Central memory CD8-positive, alpha-beta T cell (primary cell): Measurements from ENCODE around the gene TSPAN9.

Experiments used
- ATAC-seq: fragments of 150-1000 bp; cut with Tn5 transposase; replicated peaks from 2 replicates; pipeline ENCODE4 v1.10.0; 2022; ENCODE audit warnings: mild to moderate bottlenecking, moderate FRiP score, moderate number of reproducible peaks; ENCODE audit not compliant: poor library complexity, severe bottlenecking; ENCODE audit errors: extremely low read depth
- DNase-seq, 2 donors: peaks; one replicate each; pipeline ENCODE4 v3.0.0; 2021; ENCODE audit warnings: low spot score in 2 of 2
- H3K27ac Mint-ChIP-seq: one replicate; pipeline ENCODE4 v1.8.0; 2022; ENCODE audit warnings: low read depth, mild to moderate bottlenecking, moderate library complexity, mixed read lengths
- H3K27me3 Mint-ChIP-seq: one replicate; pipeline ENCODE4 v1.8.0; 2022; ENCODE audit warnings: mixed read lengths
- H3K36me3 Mint-ChIP-seq: one replicate; pipeline ENCODE4 v1.8.0; 2022; ENCODE audit warnings: mild to moderate bottlenecking, moderate library complexity, mixed read lengths; ENCODE audit not compliant: insufficient read depth
- H3K4me1 Mint-ChIP-seq: one replicate; pipeline ENCODE4 v1.8.0; 2022; ENCODE audit warnings: mixed read lengths
- H3K4me3 Mint-ChIP-seq: one replicate; pipeline ENCODE4 v1.8.0; 2022; ENCODE audit warnings: mild to moderate bottlenecking, moderate library complexity, mixed read lengths
- H3K9me3 Mint-ChIP-seq: one replicate; pipeline ENCODE4 v1.8.0; 2022; ENCODE audit warnings: mixed read lengths

TSPAN9 gene

GRCh38 chr12:3117144-3117581 is 40.0 kb downstream of the TSPAN9 start:
- Mint-ChIP-seq H3K4me3 (no peak overlapping the region), H3K4me1 (peaks cover 7% of the 10 kb centered on the region), H3K27me3 (peaks cover 50% of the 10 kb centered on the region), H3K9me3 (no peaks in the 10 kb centered on the region), H3K36me3 (no peaks in the 10 kb centered on the region), H3K27ac (no peak overlapping the region)
- no peak for ATAC-seq
- no peak for DNase-seq

- no peak overlapping the region for H3K27ac Mint-ChIP-seq
- no peak for DNase-seq
- no peaks in the 10 kb centered on the region for H3K36me3 Mint-ChIP-seq
- no peak for ATAC-seq
- H3K4me1 Mint-ChIP-seq: peaks cover 7% of the 10 kb centered on the region
- H3K27me3 Mint-ChIP-seq: peaks cover 50% of the 10 kb centered on the region
- no peak overlapping the region for H3K4me3 Mint-ChIP-seq
- H3K9me3 Mint-ChIP-seq: no peaks in the 10 kb centered on the region
Observed at GRCh38 chr12:3117591-3118015, 40.4 kb downstream of the TSPAN9 start.

- Mint-ChIP-seq H3K9me3 (no peaks in the 10 kb centered on the region), H3K27me3 (peaks cover 39% of the 10 kb centered on the region), H3K4me1 (peaks cover 7% of the 10 kb centered on the region), H3K36me3 (no peaks in the 10 kb centered on the region), H3K27ac (no peak overlapping the region), H3K4me3 (no peak overlapping the region)
- DNase-seq (no peak), ATAC-seq (no peak)
Observed at GRCh38 chr12:3119192-3119755, 42.1 kb downstream of the TSPAN9 start.

- Mint-ChIP-seq H3K27me3 (peaks cover 32% of the 10 kb centered on the region), H3K4me1 (peaks cover 7% of the 10 kb centered on the region), H3K27ac (no peak overlapping the region), H3K9me3 (no peaks in the 10 kb centered on the region), H3K4me3 (no peak overlapping the region), H3K36me3 (no peaks in the 10 kb centered on the region)
- ATAC-seq: no peak
- no peak for DNase-seq
Observed at GRCh38 chr12:3119756-3120601, 42.8 kb downstream of the TSPAN9 start.

GRCh38 chr12:3120701-3121100 is 43.5 kb downstream of the TSPAN9 start:
- no peak overlapping the region for H3K27ac Mint-ChIP-seq
- H3K9me3 Mint-ChIP-seq: no peaks in the 10 kb centered on the region
- no peak overlapping the region for H3K4me3 Mint-ChIP-seq
- H3K27me3 Mint-ChIP-seq: peaks cover 27% of the 10 kb centered on the region
- DNase-seq (no peak), ATAC-seq (no peak)
- H3K4me1 Mint-ChIP-seq: peaks cover 7% of the 10 kb centered on the region
- H3K36me3 Mint-ChIP-seq: no peaks in the 10 kb centered on the region

- peaks cover 7% of the 10 kb centered on the region for H3K4me1 Mint-ChIP-seq
- H3K36me3 Mint-ChIP-seq: peaks cover 1% of the 10 kb centered on the region
- peaks cover 10% of the 10 kb centered on the region for H3K27me3 Mint-ChIP-seq
- ATAC-seq (no peak), DNase-seq (no peak)
- no peaks in the 10 kb centered on the region for H3K9me3 Mint-ChIP-seq
- no peak overlapping the region for H3K4me3 Mint-ChIP-seq
- H3K27ac Mint-ChIP-seq: no peak overlapping the region
Observed at GRCh38 chr12:3122841-3123678, 45.9 kb downstream of the TSPAN9 start.

- Mint-ChIP-seq H3K27me3 (peaks cover 12% of the 10 kb centered on the region), H3K4me1 (peaks cover 7% of the 10 kb centered on the region), H3K36me3 (peaks cover 1% of the 10 kb centered on the region), H3K27ac (no peak overlapping the region), H3K9me3 (no peaks in the 10 kb centered on the region), H3K4me3 (no peak overlapping the region)
- ATAC-seq: no peak
- no peak for DNase-seq
Observed at GRCh38 chr12:3123729-3124128, 46.5 kb downstream of the TSPAN9 start.

GRCh38 chr12:3124917-3125316 is 47.7 kb downstream of the TSPAN9 start:
- Mint-ChIP-seq H3K4me3 (no peak overlapping the region), H3K36me3 (peaks cover 1% of the 10 kb centered on the region), H3K9me3 (peaks cover 5% of the 10 kb centered on the region), H3K4me1 (peaks cover 11% of the 10 kb centered on the region), H3K27ac (no peak overlapping the region), H3K27me3 (peaks cover 19% of the 10 kb centered on the region)
- DNase-seq: no peak
- ATAC-seq: no peak

- Mint-ChIP-seq H3K4me1 (peaks cover 16% of the 10 kb centered on the region), H3K27me3 (peaks cover 27% of the 10 kb centered on the region), H3K27ac (no peak overlapping the region), H3K9me3 (peaks cover 5% of the 10 kb centered on the region), H3K36me3 (peaks cover 1% of the 10 kb centered on the region), H3K4me3 (no peak overlapping the region)
- ATAC-seq: no peak
- no peak for DNase-seq
Observed at GRCh38 chr12:3125674-3126073, 48.5 kb downstream of the TSPAN9 start.

- no peak for ATAC-seq
- peaks cover 16% of the 10 kb centered on the region for H3K4me1 Mint-ChIP-seq
- peaks cover 1% of the 10 kb centered on the region for H3K36me3 Mint-ChIP-seq
- peaks cover 5% of the 10 kb centered on the region for H3K9me3 Mint-ChIP-seq
- no peak for DNase-seq
- H3K27me3 Mint-ChIP-seq: peaks cover 48% of the 10 kb centered on the region
- H3K4me3 Mint-ChIP-seq: no peak overlapping the region
- H3K27ac Mint-ChIP-seq: no peak overlapping the region
Observed at GRCh38 chr12:3127832-3128231, 50.7 kb downstream of the TSPAN9 start.

GRCh38 chr12:3128498-3129293 is 51.5 kb downstream of the TSPAN9 start:
- peaks cover 5% of the 10 kb centered on the region for H3K9me3 Mint-ChIP-seq
- DNase-seq (no peak), ATAC-seq (no peak)
- H3K36me3 Mint-ChIP-seq: peaks cover 3% of the 10 kb centered on the region
- H3K27ac Mint-ChIP-seq: no peak overlapping the region
- H3K4me1 Mint-ChIP-seq: peaks cover 16% of the 10 kb centered on the region
- peaks cover 56% of the 10 kb centered on the region for H3K27me3 Mint-ChIP-seq
- no peak overlapping the region for H3K4me3 Mint-ChIP-seq
